ENCODE measurements around the gene DTNB.
"Not testable (repeated sequence)": the region's sequence is repeated elsewhere in the genome, so short reads cannot be mapped to it uniquely, and the experiment has no call there.

The DTNB gene

DNA sequence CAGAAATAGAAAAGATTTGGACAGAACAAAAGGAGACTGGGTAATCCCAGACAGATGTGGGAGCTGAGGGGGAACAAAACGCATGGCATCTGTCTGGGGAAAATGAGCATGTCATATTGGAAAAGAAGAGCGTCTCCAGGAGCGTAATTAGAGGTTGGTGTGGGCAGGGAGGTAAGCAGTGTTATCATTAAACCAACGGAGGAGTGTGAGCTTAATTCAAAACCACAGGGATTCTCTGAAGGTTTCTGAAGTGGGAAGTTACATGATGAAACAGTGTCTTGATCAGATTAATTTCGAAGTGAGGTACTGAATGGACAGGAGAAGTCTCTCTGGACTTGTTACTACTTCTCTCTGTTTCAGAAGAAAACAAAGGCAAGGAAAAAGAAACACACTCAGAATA is 53.3 kb downstream of the DTNB start:
- no peak for DNase-seq

DNA sequence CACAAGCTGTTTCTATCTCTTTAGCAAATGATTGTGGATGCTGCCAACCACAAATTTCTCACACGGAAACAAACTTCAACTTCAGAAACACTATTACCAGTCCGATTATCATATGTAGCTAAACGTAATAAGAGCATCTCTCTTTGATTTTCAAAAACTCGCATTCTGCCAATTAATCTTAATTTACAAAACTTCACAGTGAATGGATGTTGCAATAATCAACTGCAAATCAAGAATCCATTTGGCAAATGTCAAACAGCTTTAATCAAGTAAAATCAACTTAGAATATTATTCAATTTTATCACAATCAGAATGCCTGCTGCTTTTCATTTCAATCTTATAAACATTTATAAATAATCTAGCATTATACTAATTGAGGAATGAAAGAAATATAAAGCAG is 54.2 kb downstream of the DTNB start:
- DNase-seq = no peak

DNA sequence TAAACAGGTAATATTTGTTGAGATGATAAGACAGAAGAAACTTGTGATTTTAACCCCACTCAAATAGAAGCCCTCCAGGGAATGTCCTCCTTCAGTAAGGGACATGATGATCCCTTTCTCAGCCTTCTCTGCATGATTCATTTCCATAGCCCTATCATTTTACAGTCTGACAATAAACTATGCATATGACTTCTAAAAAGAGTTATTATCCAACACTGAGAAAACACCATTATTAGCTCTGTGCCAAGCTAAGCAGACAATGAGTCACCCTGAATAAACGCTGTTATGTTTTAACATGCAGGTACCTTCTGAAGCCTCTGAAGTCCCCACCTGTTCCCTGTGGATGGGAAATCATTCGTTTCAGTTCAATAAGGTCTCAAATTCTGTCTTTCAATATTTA is 54.7 kb downstream of the DTNB start:
- no peak for DNase-seq

- DNase-seq = no peak
Measured at GRCh38 chr2:25617948-25618646, 55.3 kb downstream of the DTNB start.

DNA sequence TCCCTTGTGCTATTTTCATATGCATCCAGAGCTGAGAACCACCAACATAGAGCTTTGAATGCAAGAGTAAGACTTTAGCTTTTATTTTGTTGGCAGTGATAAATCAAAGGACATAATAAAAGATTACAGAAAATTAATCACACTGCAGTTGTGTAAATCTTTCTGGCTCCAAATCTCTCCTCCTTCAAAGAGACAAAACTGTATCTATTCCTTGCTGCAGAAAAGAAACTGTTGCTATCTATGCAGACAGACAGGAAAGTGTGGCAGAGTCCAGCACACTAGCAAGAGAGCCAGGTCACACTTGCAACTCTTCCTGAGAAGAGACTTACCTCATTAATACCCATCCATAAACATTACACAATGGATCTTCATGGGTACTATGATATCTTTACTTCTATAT is 57.5 kb downstream of the DTNB start:
- no peak for DNase-seq

- DNase-seq = no peak
Measured at GRCh38 chr2:25615386-25615785, 58.0 kb downstream of the DTNB start.

- DNase-seq = no peak
Measured at GRCh38 chr2:25614711-25615110, 58.7 kb downstream of the DTNB start.

DNA sequence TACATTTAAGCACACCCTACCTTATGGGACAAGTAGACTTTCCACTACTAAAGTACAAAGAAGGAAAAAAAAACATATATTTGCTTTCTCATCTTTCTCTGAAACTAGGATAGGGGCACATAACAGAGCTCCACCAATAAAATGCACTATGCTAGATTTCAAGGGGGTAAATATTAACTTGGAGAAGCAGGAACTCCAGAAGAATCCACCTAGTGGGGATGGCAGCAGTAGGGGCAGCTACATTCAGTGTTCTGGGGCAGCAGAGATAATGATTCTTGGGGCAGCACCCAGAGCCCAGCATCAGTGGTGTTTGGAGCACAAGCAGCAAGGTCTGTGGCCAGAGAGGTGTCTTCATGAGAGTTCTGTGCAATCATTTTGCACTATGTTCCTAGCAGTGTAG is 64.7 kb downstream of the DTNB start:
- no peak for DNase-seq

- no peak for DNase-seq
Measured at GRCh38 chr2:25606892-25607291, 66.5 kb downstream of the DTNB start.

- no peak for DNase-seq
Measured at GRCh38 chr2:25602333-25602723, 71.0 kb downstream of the DTNB start.

GRCh38 chr2:25601711-25602332 is 71.6 kb downstream of the DTNB start:
- not testable (repeated sequence) for DNase-seq

GRCh38 chr2:25598911-25599310 is 74.5 kb downstream of the DTNB start:
- no peak for DNase-seq

GRCh38 chr2:25598332-25598731 is 75.0 kb downstream of the DTNB start:
- no peak for DNase-seq

GRCh38 chr2:25597881-25598280 is 75.5 kb downstream of the DTNB start:
- no peak for DNase-seq

DNA sequence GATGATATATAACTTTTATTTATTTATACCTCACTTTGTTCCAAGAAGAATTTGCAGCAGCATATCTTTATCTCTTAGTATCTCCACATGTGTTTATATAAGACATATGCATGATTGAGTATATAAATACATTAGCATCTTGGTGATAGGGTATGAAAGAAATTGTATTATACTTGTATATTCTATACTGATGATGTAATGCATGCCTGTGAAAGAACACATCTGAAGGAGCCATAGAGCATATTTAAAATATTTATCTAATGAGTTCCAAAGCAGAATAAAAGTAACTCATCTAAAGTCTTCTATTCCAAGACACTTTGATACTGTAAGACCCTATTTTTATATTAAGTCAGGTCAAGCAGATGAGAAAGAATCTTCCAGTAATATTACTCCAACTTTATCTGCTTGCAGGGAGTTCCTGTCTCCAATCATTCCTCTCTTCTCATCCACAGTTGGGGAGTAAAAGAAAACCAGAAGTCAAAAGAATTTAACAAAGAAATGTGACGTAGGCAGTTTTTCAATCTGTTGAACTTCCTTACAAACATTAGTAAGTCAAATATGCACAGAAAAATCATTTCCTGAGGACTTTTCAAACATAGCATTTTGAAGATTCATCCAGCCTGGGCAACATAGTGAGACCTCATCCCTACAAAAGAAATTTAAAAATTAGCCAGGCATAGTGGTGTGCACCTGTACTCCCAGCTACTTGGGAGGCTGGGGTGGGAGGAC is 76.7 kb downstream of the DTNB start:
- no peak for DNase-seq

DNA sequence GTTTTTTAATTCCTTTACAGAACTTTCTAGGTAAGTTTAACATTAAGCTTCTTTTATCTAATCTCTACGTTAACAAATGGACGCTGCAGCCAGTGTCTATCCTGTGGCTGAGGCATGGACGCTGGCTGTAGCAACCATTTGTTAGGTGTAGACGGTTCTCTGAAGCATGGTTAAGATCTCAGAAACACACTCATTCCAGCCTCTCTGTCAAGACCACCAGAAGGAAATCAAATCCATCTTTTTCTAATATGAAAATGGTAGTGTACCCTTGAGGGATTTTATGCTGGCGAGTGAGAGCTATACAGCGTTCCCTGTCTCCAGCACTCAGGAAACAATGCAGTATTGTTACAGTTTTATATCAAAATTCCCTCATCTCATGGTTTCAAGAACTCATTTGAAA is 78.0 kb downstream of the DTNB start:
- DNase-seq = no peak

- DNase-seq = no peak
Measured at GRCh38 chr2:25594991-25595390, 78.4 kb downstream of the DTNB start.

DNA sequence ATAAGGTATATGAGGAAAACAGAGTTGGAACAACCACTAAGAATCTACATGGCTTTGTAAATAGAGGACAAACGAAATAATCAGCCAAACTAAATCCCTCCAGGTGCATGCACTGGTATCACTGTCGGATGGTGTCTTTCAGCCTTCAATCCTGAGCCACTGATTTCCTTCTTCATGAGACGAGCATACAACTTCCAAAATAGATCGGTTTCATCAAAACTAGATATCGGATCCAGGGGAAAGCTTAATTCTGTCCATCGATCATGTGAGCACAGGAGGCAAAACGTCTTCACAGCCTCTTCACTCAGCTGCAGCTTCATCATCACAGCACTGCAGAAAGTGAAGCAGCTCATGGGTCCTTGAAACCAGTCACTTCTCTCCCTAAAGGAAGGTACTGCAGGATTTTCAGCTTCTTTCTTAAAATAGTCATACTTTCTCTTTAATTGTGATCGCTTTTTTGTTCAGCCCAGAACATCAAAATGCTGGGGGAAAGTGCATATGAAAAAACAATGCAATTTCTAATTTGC is 80.5 kb downstream of the DTNB start:
- no peak for DNase-seq

GRCh38 chr2:25590921-25591505 is 82.4 kb downstream of the DTNB start:
- no peak for DNase-seq

GRCh38 chr2:25589676-25590205 is 83.6 kb downstream of the DTNB start:
- no peak for DNase-seq

- DNase-seq = no peak
Measured at GRCh38 chr2:25588576-25588975, 84.8 kb downstream of the DTNB start.

- no peak for DNase-seq
Measured at GRCh38 chr2:25587361-25587760, 86.0 kb downstream of the DTNB start.

DNA sequence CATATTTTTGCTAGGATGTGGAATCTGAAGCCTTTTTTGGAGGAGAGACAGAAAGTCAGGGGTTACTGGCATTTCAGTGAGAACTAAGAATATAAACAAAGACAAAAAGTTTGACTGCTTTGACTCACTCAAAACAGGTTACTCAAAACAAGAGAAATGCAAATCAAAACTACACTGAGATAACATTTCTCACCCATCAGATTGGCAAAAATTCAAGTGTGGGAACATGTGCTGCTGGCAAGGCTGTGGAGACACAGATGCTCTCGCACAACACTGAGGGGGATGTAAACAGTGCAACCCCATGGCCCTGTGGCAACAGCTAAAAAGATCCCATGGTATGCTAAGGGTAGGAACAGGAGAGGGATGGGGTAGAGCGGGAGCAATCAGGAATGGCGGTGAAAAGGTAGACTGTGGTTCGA is 86.6 kb downstream of the DTNB start:
- DNase-seq = no peak
